NCI-H526 (cell line): ENCODE data around the gene MRNIP.
"Not testable (repeated sequence)": the region's sequence is repeated elsewhere in the genome, so short reads cannot be mapped to it uniquely, and the experiment has no call there.

Source experiments
- DNase-seq, 2 experiments: peaks; one replicate each; lab custom pipeline; 2025; lab: John Stamatoyannopoulos, UW

The MRNIP gene

DNA sequence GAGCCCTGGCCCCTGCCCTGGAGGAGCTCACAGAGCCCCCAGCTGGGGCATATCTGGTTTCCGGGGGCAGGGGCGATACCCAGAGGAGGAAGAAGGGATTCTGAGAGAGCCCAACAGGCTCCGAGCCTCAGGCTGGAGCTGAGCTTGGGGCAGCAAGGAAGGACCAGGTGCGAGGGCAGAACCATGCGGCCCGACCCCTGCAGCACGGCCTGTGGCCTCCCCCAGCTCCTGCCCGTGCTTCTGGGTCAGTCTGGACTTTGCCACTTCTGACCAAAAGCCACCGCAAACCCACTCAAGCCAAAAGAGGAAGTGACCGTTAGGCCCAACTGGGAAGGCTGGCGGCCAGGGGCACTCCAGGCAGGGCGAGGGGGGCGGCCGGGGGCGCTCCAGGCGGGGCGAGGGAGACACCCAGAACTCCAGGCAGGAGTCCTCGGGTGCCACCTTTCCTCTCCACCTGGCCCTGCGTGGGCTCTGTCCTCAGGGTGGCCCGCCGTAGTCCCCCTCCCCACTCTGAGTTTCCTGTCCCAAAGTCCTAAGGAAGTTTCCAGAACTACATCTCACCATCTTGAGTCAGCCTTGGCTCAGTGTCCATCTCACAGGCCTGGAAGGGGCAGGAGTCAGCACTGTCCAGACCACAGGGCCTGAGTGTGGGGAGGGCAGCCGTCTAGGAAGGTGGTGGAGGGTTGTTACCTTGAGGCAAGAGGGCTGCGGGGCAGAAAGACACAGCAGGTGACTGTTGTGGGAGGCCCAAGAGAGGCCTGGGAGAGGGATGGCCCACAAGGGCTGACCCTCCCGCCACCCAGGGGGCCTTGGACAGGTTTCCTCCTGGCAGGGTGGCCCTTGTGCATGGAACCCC lies 65.8 kb downstream of the MRNIP start:
- no peak for DNase-seq

GRCh38 chr5:179791881-179792611 lies 66.6 kb downstream of the MRNIP start:
- no peak for DNase-seq

DNA sequence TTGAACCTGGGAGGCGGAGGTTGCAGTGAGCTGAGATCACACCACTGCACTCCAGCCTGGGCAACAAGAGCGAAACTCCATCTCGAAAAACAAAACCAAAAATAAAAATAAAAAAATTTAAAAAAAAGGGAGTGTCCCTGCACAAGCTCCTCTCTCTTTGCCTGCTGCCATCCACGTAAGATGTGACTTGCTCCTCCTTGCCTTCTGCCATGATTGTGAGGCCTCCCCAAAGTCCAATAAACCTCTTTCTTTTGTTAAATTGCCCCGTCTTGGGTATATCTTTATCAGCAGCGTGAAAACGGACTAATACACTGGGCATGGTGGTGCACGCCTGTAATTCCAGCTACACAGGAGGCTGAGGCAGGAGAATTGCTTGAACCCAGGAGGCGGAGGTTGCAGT lies 69.3 kb downstream of the MRNIP start:
- DNase-seq, result not testable (repeated sequence)

DNA sequence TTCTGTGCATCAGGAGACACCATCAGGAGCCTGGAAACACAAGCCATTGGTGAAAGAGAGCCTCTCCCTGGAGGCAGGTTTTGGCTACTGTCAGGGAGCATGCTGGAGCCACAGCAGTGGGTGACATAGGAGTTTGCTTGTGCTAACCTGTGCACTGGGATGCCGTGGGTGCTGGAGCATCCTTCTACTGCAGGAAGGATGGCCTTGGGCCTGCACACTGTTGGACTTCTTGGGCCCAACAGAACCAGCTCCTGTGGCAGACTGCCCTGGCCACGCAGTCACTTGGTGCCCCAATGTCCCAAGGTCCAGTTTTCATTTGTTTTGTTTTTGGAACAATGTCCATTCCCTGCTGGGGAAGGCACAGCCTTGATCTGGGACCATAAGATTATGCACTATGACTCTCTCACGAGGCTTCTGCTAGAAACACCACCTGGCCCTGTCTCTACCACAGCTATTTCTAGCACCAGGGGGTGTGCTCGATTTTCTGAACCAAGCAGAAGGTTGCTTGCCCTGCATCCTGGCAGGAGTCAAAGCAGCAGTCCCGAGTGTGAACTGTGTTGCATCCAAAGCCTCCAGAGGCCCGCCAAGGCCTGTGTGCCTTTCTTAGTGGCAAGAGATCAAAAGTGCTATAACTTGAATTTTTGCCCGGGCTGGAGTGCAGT lies 70.3 kb downstream of the MRNIP start:
- no peak for DNase-seq
